Right ventricle myocardium inferior (tissue), 1 donor: ENCODE measurements around the gene CEP128. TPM values are rescaled to one million over a fixed set of nuclear protein-coding genes. Genes with fewer than 3 reads are reported as not detected.
A peak's percentile ranks its signal among the peaks of the same experiment; 100 is the strongest.

ENCODE experiments used
- ATAC-seq: fragments of 200-7000 bp; cut with Tn5 transposase; one replicate; pipeline ENCODE4 v1.9.1; 2020; ENCODE audit warnings: mild to moderate bottlenecking, moderate library complexity
- DNase-seq: peaks from one replicate; pipeline ENCODE4 v3.0.0; 2021; ENCODE audit errors: missing footprints
- intact Hi-C: fragments of 100-400 bp; cut with DNase I; formaldehyde crosslinking; loops from one replicate; pipeline ENCODE4 v1.11.0; 2022
- total RNA-seq: library from RNA; stranded (reverse); fragmentation: NEBNext Ultra II Directional; extraction: Animal tissue kit (Norgen Biotek cat#: 25700); gene quantifications from one replicate; pipeline ENCODE4 v1.2.1, GENCODE V29; 2021
- donor health status: DM: no; HTN: yes; CAD: no; lungs with severe emphysema.

CEP128 gene
- total RNA-seq, 1 donor from 2014 or later = 3.5 TPM

DNA sequence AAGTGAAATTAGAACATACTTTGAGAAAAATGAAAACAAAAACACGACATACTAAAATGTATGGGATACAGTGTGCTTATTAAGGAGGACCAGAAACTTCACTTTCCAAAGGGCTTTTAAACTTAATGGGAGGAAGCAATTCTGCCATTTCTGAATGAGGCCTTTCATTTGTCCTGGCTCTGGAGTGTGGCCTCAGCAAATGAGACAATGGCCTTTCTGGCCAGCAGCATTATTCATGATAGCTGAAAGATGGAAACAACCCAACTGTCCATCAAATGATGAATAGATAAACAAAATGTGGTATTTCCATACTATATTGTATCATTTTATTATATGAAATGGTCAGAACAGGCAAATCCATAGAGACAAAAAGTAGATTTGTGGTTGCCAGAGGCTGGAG, 338.6 kb downstream of the CEP128 start:
- intact Hi-C loops = no loop called here
- ATAC-seq (no peak), DNase-seq (no peak)

DNA sequence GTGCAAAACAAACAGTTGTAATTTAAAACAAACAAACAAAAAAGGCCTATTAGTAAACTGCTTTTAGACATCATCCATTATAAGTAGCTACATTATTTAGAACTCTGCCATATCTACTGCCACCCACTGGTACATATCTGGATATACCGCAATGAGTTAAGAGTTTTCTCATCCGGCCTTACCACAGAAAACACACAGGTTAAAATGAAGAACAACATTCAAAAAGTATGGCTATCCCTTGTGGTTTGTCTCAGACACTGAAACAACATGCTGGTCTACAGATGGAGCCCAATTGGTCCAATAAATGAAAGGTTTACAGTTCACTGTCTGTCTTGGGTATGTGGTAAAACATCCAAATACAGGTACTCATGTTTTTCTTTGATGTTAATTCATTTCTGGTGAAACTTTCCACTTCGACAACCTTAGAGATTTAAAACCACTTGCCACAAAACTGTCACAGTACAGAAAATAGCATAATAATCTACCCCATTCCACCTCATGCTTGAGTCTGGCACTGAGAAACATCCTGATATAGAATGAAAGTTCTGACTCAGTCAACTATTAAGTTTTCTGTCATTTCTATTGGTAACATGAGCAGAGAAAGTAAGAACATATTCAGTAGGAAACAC, 354.3 kb downstream of the CEP128 start:
- ATAC-seq (no peak), DNase-seq (no peak)
- intact Hi-C loops = loop anchor here (10.0 kb wide), 1 partner anchor 372 kb away; the partner anchor contains the start of gene DIO2

DNA sequence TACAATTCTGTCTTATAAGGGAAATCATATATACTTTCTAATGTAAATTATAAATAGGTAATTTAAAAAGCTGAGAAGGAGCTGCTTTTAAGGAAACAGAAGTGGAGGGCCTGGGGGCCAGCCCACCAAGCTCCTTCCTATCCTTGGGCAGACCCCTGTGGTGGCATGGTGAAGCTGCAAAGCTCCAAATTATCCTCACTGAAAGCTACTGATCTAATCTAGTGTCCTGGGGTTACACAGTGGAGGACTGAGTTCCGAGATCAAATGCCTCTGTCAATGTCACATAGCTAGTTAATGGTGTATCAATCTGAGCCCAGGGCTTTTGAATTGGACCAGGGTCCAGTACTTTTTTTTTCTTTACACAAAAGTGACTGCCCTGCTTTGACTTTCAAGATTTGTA, 355.4 kb downstream of the CEP128 start:
- ATAC-seq (no peak), DNase-seq (no peak)
- intact Hi-C loops = loop anchor here (10.0 kb wide), 1 partner anchor 371 kb away; the partner anchor contains the start of gene DIO2

DNA sequence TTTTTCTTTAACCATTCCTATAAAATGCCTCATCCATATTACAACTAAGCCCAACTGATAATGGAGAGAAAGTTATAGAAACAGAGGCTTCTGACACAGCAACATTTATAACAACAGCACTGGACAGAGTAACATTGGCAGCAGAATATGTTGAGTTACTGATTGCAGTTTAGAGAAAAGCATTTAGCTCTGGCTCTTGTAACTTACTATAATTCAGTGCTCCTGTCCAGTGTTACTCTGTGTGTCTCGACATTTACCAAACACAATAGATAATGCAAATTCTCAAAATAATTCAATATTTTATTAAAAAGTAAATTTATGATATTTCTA, 356.1 kb downstream of the CEP128 start:
- no peak for ATAC-seq
- no peak for DNase-seq
- intact Hi-C loops = loop anchor here (10.0 kb wide), 1 partner anchor 371 kb away; the partner anchor contains the start of gene DIO2

DNA sequence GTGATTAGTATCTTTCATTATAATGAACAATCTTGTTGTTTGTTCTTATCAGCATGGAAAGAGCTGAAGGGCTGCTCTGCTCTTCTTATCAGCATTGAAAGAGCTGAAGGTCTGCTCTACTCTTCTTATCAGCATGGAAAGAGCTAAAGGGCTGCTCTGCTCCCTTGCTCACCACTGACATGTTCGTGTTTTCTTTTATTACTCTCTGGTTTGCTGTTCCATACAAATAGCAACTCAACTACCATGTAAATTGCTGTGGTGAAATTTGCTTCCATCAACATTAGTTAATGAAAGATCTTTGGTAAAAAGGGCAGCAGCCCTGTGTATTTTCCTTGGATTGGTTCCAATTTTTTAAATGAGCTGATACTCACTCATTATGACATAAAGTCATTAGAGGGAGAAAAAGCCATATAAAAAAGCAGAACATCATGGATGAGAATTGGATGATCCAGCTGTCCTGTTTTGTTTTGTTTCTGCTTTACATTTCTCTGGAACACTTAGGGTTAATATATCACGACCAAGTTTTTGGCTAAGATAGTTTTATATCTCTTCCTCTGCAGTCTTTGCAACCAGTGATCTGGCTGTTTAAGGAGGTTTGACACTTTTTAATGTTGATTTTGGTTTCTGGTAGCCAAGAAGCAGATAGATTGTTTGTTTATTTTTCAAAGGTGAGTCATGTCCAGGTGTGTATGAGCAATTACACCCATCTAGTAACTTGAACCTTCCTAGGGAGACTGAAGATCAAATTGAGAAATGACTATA, 356.6 kb downstream of the CEP128 start:
- ATAC-seq = no peak
- intact Hi-C loops = loop anchor here (10.0 kb wide), 1 partner anchor 370 kb away; the partner anchor contains the start of gene DIO2
- DNase-seq = no peak

DNA sequence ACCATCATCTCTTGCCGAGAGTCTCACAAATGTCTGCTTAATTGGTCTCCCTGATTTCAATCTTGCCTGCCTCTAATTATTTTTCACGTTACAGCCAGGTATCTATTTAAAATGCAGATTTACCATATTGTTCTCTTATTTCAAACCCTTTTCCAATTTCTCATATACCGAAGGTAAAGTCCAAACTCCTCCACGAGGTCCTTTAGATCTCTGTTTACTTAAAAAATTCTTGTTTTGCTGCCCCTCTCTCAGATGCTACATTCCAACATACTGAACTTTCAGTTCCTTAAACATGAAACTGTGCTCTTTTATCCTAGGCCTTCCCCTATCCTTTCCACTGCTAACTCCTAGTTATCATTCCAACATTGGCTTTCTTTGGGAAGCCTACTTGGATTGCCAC, 363.9 kb downstream of the CEP128 start:
- intact Hi-C loops = no loop called here
- ATAC-seq = no peak

DNA sequence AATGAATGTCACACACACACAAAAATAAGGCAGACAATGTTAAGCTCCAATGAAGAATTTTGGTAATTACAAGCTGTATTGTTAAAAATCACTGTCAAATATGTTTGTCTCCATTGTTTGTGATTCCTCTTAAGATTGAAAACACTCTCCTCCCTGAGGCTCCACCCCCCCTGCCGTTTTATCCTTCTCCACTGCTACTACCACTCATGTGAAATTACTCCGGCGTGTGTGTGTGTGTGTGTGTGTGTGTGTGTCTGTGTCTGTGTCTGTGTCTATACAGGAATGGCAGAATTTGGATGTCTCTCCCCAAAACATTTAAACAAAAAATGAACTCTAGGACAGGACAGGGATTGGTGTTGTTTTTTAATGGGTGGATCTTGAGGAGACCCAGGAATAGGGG, 365.1 kb downstream of the CEP128 start:
- DNase-seq = no peak
- intact Hi-C loops = no loop called here
- no peak for ATAC-seq

More for the DNA sequence above, 363.9 kb downstream of the CEP128 start:
- DNase-seq = no peak

DNA sequence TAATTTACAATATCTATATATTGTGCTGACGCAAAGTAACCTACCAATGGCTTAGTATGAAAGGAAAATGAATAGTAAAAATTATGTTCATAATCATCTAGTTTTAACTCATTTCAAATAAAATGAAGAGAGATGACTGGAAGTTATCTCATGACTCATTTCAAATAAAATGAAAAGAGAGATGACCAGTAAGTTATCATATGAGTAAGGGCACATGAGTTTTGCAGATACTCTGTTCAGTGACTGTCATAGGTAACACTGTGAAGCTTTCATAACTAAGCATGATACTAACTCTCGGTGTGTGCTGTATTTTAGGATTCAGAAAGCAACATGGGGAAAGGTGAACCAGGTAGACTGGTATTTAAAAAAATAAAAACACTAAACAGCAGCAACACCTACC, 365.8 kb downstream of the CEP128 start:
- ATAC-seq = no peak
- intact Hi-C loops = no loop called here

DNA sequence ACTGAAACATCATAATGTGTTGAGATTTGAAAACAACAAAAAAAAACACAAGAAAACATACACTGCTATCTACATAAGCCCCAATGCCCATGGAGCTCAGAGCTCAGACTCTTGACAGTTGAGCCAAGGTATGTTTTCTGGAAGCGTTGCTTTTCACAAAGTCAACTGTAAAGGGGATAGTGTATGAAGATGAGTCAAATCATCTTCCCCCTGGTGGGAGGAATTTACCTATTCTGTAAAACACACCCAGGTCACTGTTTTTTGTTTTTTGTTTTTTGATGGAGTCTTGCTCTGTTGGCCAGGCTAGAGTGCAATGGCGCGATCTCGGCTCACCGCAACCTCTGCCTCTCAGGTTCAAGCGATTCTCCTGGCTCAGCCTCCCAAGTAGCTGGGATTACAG, 368.9 kb downstream of the CEP128 start:
- intact Hi-C loops = no loop called here
- ATAC-seq (no peak), DNase-seq (no peak)

More for the DNA sequence above, 365.8 kb downstream of the CEP128 start:
- no peak for DNase-seq

DNA sequence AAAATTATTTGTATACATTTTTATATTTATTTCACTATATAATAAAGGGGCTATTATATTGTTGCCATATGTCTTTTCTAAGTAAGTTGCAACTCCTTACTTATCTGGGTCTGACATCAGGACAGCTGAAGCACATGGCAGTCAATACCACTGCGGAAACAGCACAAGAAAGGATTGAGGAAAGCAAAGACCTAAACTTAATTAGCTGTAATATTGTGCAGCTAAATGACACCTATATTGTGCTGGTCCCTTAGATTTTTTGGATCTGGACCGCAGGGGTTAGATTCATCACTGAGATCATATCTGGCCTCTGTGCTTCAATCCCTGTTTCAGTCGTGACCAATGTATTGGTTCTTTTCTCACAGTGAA, 370.6 kb downstream of the CEP128 start:
- DNase-seq (no peak), ATAC-seq (no peak)
- intact Hi-C loops = no loop called here

DNA sequence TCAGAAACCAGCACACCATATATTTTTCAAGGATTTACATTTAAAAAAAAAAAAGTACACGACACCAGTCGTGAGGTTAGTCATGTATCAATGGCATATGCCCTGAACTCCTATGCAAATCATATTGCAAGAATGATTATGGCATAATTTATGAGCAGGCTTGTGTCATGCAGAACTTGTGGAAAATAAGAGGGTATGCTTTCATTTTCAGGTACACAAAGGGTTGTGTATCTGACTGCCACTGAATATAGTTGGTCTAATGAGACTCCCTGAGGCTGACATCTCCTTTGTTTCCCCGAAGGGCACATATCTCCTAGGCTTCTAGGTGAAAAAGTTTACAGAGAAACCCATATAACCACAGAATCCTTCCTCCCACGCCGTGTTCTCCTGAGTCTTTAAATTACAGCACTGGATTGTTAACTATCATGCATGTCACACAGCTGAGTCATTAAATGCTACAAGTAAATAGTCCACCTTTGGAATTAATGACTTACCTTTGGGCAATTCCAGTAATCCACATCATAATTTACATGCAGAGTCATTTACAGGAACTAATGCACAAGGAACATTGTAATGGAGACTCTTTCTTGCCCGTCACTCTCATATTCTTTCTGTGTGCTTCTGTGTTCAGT, 373.5 kb downstream of the CEP128 start:
- intact Hi-C loops = no loop called here

DNA sequence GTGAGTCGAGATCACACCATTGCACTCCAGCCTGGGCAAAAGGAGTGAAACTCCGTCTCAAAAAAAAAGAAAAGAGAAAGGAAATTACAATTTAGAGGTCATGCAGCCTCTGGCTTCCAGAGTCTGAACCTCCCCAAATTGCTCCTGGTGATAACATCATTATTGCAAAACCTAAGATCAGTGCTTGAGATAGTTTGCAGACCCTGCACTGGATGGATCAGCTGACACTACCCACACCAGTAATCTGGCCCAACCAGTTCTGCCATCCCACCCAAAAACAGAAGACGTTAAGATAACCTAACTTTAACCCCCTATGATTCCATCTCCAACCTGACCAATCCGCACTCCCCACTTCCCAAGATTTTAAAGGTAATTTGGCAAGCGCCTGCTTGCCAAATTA, 376.5 kb downstream of the CEP128 start:
- intact Hi-C loops = no loop called here
- no peak for ATAC-seq
- no peak for DNase-seq

More for the DNA sequence above, 373.5 kb downstream of the CEP128 start:
- DNase-seq (no peak), ATAC-seq (no peak)

DNA sequence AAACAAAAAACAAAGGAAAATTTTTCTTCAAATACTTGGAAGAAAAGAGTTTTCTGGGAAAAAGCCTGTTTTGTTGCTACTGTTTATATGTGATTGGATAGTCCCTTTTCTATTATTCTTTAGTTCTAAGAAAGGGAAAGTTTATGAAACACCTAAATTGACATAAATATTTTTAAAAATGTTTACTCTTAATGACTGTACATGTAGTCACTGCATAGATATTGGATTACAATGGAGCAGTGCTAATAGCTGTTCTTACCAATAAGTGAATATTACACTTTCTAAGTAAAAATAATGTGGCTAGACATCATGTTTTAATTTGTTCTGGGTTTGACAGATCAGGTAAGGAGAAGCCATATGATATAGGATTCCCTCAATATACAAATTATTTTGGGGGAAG, 377.5 kb downstream of the CEP128 start:
- intact Hi-C loops = no loop called here
- DNase-seq (no peak), ATAC-seq (no peak)

DNA sequence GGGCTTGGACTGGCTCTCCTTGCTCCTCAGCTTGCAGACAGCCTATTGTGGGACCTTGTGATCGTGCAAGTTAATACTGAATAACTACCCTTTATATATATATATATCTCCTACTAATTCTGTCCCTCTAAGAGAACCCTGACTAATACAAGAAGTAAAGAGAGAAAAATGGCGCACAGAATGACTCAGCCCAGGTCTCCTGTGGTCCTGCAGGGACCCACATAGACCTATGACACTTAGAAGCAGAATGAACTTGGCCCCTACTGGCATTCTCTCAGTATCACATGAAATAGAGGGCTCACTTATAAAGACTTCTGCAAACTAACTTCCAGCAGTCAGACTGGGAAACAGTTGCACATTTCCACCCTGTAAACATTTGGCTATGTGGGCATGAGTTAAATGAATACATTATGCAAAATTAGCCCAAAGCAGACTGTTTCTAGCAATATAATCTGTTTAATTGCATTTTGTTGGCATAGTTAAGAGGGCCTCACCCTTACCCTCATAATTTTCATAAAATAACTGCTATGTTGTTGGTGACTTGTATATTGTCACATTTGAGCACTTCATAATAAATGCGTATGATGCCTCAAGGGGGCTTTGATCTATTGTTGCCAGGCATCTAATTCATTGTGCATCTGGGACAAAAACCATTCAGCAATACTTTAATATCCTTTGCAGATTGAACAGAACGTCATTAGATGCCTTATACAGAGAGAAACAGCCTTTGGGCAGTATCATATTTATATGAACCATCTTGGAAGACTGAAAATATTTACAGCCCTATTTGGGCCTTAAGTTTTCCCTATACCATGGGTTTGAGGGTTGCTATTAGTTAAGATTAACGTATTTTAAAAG, 380.5 kb downstream of the CEP128 start:
- ATAC-seq (no peak), DNase-seq (no peak)
- intact Hi-C loops = no loop called here

DNA sequence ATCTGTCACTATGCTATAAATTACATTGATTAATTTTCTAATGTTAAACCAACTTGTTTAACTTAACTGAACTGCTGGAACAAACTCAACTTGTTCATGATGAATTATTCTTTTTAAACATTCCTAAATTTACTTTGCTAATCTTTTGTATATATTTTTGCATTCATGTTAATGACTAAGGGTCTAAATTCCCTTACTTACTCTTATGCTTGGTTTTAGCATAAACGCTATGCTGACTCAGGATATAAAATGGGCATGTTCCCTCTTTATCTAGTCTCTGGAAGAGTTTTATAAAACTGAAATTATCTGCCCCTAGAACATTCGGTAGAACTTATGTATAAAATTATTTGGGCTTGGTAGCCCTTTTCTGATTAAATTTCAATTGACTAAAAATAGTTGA, 387.4 kb downstream of the CEP128 start:
- DNase-seq (no peak), ATAC-seq (no peak)
- intact Hi-C loops = no loop called here

DNA sequence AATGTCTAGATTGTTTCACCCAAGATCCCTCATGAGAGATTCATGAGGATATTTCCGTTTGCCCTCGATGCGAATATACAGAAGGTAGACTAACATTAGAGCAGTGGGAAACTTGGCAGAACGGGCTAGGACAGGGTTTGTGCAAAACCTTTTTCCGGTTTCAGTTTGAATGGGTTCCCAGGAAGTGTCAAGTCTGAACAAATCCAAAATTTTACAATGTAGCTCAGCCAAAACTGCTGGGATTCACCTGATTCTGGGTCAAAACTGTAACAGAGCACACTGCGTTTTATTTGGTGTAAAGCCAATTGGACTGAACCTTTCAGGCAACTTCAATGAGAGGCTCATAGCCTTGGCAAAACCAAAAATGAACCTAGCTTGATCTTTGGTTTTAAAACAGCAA, 392.4 kb downstream of the CEP128 start:
- peak; percentile 80 for ATAC-seq
- intact Hi-C loops = no loop called here
- no peak for DNase-seq

DNA sequence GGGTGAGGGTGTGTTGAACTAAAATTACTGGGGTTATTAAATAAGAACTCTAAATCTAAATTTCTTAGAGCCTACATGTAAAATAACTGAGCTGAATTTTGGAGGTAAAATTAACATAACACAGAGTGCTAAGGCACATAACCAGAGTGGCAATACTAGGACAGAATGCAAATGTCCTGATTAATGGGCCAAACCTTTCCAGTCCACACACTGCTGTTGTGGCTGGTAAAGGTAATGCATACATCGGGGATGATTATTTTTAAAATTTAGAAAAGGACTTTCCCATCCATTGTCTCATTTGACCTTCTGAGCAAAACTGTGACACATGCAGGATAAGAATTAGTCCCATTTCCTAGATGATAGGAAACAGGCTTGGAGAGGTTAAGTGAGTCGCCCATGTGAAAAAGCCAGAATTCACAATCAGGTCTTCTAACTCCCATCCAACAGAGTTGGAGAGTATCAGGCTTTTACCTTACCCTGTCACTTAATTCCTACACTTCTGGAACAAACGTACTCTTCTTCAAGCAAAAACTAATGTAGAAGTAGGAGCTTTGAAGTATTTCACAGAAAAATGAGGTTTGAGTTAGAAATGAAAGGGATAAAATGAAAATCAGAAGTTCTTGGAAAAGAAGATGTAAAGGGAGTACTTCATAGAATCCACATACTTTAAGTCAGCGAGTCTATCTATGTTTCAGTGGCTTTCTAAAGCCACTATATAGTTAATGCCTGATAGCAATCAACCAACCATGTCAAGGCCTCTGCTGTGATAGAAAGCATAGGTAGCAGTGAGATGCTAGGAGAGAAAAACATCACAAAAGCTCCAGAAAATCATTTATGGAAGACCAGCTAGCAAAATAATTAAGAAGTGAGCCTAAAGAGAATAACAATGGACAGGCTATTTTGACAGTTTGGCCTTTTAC, 395.3 kb downstream of the CEP128 start:
- DNase-seq (no peak), ATAC-seq (no peak)
- intact Hi-C loops = no loop called here

DNA sequence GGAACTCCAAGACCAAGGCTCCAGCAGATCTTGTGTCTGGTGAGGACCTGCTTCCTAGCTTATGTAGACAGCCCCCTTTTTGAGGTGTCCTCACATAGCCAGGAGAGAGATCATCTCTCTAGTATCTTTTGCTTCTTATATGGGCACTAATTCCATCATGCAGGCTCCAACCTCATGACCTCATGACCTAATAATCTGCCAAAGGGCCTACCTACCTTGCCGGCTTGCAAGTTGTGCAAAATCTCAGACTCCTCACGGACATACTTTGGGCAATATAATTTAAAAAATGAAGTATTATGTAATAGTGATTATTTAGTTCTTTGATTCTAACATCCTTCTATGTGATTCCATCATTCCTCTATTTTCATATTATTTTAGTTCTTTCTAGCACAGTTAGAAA, 397.2 kb downstream of the CEP128 start:
- ATAC-seq = no peak
- intact Hi-C loops = no loop called here
- DNase-seq = no peak
